SK-N-SH treated with all-trans-retinoic acid at 6 μM for 48 hours (cell line): ENCODE data around the gene GNL1.
"Not testable (repeated sequence)": the region's sequence is repeated elsewhere in the genome, so short reads cannot be mapped to it uniquely, and the experiment has no call there.

Experiments
- ATAC-seq: fragments of 200-7000 bp; cut with Tn5 transposase; 3 replicates; pipeline ENCODE4 v1.9.1; 2020; ENCODE audit warnings: mild to moderate bottlenecking, moderate library complexity
- ARNTL ChIP-seq: fragments of 450-650 bp; formaldehyde crosslinking; IDR thresholded peaks from 2 replicates; pipeline ENCODE4 v1.5.0; 2020; ENCODE audit warnings: low read depth, mild to moderate bottlenecking, moderate library complexity, borderline replicate concordance
- CREB5 ChIP-seq: fragments of 250-450 bp; sonication (Bioruptor Pico); IDR thresholded peaks from 2 replicates; pipeline ENCODE4 v1.5.1; 2020; ENCODE audit warnings: low read depth, mild to moderate bottlenecking, moderate library complexity
- CSDC2 ChIP-seq: fragments of 250-450 bp; sonication (Bioruptor Pico); IDR thresholded peaks from 2 replicates; pipeline ENCODE4 v1.5.0; 2020; ENCODE audit warnings: mild to moderate bottlenecking, moderate library complexity
- ESRRG ChIP-seq: fragments of 250-450 bp; sonication (Bioruptor Pico); IDR thresholded peaks from 2 replicates; pipeline ENCODE4 v1.6.1; 2021; ENCODE audit warnings: mild to moderate bottlenecking
- GLIS3 ChIP-seq: fragments of 250-450 bp; sonication (Bioruptor Pico); IDR thresholded peaks from 2 replicates; pipeline ENCODE4 v1.5.0; 2020; ENCODE audit warnings: mild to moderate bottlenecking, moderate library complexity
- ISL1 ChIP-seq: fragments of 250-450 bp; sonication (Bioruptor Pico); IDR thresholded peaks from 2 replicates; pipeline ENCODE4 v2.1.2; 2022; ENCODE audit warnings: mild to moderate bottlenecking, moderate library complexity
- OSR1 ChIP-seq: fragments of 250-450 bp; sonication (Bioruptor Pico); IDR thresholded peaks from 2 replicates; pipeline ENCODE4 v1.8.0; 2022; ENCODE audit warnings: moderate library complexity, mild to moderate bottlenecking, inconsistent platforms
- PPARA ChIP-seq: fragments of 250-450 bp; sonication (Bioruptor Pico); IDR thresholded peaks from 2 replicates; pipeline ENCODE4 v1.5.0; 2020; ENCODE audit warnings: mild to moderate bottlenecking, borderline replicate concordance
- RARB ChIP-seq: fragments of 250-450 bp; sonication (Bioruptor Pico); IDR thresholded peaks from 2 replicates; pipeline ENCODE4 v1.8.0; 2021; ENCODE audit warnings: mild to moderate bottlenecking, moderate library complexity
- SNAI2 ChIP-seq: fragments of 250-450 bp; sonication (Bioruptor Pico); IDR thresholded peaks from 2 replicates; pipeline ENCODE4 v1.5.0; 2020; ENCODE audit warnings: mild to moderate bottlenecking, moderate library complexity
- TCF4 ChIP-seq: fragments of 250-450 bp; sonication (Bioruptor Pico); IDR thresholded peaks from 2 replicates; pipeline ENCODE4 v1.8.0; 2021; ENCODE audit warnings: mild to moderate bottlenecking, moderate library complexity, borderline replicate concordance
- TOX ChIP-seq: fragments of 250-450 bp; sonication (Bioruptor Pico); IDR thresholded peaks from 2 replicates; pipeline ENCODE4 v1.8.0; 2021; ENCODE audit warnings: mild to moderate bottlenecking, moderate library complexity, borderline replicate concordance
- ZC3H10 ChIP-seq: fragments of 250-450 bp; sonication (Bioruptor Pico); IDR thresholded peaks from 2 replicates; pipeline ENCODE4 v1.5.1; 2021; ENCODE audit warnings: mild to moderate bottlenecking, moderate library complexity
- ZFP3 ChIP-seq: fragments of 250-450 bp; sonication (Bioruptor Pico); IDR thresholded peaks from 2 replicates; pipeline ENCODE4 v1.5.0; 2020; ENCODE audit warnings: mild to moderate bottlenecking, moderate library complexity
- ZFP30 ChIP-seq: fragments of 450-650 bp; formaldehyde crosslinking; IDR thresholded peaks from 2 replicates; pipeline ENCODE4 v1.5.0; 2022; ENCODE audit warnings: mild to moderate bottlenecking, moderate library complexity
- ZNF565 ChIP-seq: fragments of 450-650 bp; formaldehyde crosslinking; conservative IDR thresholded peaks from 2 replicates; pipeline ENCODE4 v1.5.0; 2020; ENCODE audit warnings: low read depth, mild to moderate bottlenecking, moderate library complexity
- ZNF70 ChIP-seq: fragments of 450-650 bp; formaldehyde crosslinking; IDR thresholded peaks from 2 replicates; pipeline ENCODE4 v1.5.0; 2020; ENCODE audit warnings: mild to moderate bottlenecking, moderate library complexity
- TF ChIP-seq, protein P1 (sequence below): fragments of 250-450 bp; sonication (Bioruptor Pico); IDR thresholded peaks from 2 replicates; pipeline ENCODE4 v1.5.0; 2020; ENCODE audit warnings: mild to moderate bottlenecking, moderate library complexity
- TF ChIP-seq, protein P2 (sequence below): fragments of 250-450 bp; sonication (Bioruptor Pico); IDR thresholded peaks from 2 replicates; pipeline ENCODE4 v1.8.0; 2021; ENCODE audit warnings: low read depth, mild to moderate bottlenecking, moderate library complexity, borderline replicate concordance
- TF ChIP-seq, protein P3 (sequence below): fragments of 250-450 bp; sonication (Bioruptor Pico); IDR thresholded peaks from 2 replicates; pipeline ENCODE4 v1.8.0; 2020; ENCODE audit warnings: mild to moderate bottlenecking, moderate library complexity, borderline replicate concordance
- TF ChIP-seq, protein P4 (sequence below): fragments of 250-450 bp; sonication (Bioruptor Pico); IDR thresholded peaks from 2 replicates; pipeline ENCODE4 v1.5.1; 2021; ENCODE audit warnings: mild to moderate bottlenecking, moderate library complexity

The GNL1 gene

DNA sequence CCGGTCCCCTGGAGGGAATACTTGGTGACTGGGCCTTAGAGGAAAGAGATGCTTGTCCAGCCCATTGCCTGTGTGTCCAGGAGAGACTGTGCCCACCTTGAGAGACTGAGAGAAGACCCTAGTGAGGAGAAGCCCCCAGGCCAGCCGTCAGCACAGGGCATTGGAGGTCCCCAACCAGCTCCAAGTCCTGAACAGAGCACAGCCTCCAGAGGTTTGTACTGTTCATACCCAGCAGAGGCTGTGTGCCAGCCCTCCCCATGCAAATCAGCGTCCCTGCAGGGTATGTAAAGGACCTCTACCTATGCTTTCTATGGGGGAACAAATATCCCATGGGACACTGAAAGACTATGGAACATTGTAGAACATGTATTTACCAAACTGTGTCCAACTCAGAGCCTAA, 58.6 kb downstream of the GNL1 start:
- TF ChIP-seq, protein P1, sequence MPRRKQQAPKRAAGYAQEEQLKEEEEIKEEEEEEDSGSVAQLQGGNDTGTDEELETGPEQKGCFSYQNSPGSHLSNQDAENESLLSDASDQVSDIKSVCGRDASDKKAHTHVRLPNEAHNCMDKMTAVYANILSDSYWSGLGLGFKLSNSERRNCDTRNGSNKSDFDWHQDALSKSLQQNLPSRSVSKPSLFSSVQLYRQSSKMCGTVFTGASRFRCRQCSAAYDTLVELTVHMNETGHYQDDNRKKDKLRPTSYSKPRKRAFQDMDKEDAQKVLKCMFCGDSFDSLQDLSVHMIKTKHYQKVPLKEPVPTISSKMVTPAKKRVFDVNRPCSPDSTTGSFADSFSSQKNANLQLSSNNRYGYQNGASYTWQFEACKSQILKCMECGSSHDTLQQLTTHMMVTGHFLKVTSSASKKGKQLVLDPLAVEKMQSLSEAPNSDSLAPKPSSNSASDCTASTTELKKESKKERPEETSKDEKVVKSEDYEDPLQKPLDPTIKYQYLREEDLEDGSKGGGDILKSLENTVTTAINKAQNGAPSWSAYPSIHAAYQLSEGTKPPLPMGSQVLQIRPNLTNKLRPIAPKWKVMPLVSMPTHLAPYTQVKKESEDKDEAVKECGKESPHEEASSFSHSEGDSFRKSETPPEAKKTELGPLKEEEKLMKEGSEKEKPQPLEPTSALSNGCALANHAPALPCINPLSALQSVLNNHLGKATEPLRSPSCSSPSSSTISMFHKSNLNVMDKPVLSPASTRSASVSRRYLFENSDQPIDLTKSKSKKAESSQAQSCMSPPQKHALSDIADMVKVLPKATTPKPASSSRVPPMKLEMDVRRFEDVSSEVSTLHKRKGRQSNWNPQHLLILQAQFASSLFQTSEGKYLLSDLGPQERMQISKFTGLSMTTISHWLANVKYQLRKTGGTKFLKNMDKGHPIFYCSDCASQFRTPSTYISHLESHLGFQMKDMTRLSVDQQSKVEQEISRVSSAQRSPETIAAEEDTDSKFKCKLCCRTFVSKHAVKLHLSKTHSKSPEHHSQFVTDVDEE (CRISPR knock-in tag): no peak
- TF ChIP-seq SNAI2 (CRISPR knock-in tag) (no peak), GLIS3 (no peak), CREB5 (CRISPR knock-in tag) (no peak), ISL1 (no peak), CSDC2 (no peak), ARNTL (CRISPR knock-in tag) (no peak), TOX (no peak), ZNF70 (no peak), PPARA (CRISPR knock-in tag) (no peak), RARB (CRISPR knock-in tag) (no peak), ZNF565 (CRISPR knock-in tag) (no peak)
- TF ChIP-seq, protein P2, sequence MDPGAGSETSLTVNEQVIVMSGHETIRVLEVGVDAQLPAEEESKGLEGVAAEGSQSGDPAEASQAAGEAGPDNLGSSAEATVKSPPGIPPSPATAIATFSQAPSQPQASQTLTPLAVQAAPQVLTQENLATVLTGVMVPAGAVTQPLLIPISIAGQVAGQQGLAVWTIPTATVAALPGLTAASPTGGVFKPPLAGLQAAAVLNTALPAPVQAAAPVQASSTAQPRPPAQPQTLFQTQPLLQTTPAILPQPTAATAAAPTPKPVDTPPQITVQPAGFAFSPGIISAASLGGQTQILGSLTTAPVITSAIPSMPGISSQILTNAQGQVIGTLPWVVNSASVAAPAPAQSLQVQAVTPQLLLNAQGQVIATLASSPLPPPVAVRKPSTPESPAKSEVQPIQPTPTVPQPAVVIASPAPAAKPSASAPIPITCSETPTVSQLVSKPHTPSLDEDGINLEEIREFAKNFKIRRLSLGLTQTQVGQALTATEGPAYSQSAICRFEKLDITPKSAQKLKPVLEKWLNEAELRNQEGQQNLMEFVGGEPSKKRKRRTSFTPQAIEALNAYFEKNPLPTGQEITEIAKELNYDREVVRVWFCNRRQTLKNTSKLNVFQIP: no peak
- TF ChIP-seq, protein P3, sequence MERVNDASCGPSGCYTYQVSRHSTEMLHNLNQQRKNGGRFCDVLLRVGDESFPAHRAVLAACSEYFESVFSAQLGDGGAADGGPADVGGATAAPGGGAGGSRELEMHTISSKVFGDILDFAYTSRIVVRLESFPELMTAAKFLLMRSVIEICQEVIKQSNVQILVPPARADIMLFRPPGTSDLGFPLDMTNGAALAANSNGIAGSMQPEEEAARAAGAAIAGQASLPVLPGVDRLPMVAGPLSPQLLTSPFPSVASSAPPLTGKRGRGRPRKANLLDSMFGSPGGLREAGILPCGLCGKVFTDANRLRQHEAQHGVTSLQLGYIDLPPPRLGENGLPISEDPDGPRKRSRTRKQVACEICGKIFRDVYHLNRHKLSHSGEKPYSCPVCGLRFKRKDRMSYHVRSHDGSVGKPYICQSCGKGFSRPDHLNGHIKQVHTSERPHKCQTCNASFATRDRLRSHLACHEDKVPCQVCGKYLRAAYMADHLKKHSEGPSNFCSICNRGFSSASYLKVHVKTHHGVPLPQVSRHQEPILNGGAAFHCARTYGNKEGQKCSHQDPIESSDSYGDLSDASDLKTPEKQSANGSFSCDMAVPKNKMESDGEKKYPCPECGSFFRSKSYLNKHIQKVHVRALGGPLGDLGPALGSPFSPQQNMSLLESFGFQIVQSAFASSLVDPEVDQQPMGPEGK (CRISPR knock-in tag): no peak
- ATAC-seq: no peak

GRCh38 chr6:30497261-30497599, 59.1 kb downstream of the GNL1 start:
- not testable (repeated sequence) for ATAC-seq

DNA sequence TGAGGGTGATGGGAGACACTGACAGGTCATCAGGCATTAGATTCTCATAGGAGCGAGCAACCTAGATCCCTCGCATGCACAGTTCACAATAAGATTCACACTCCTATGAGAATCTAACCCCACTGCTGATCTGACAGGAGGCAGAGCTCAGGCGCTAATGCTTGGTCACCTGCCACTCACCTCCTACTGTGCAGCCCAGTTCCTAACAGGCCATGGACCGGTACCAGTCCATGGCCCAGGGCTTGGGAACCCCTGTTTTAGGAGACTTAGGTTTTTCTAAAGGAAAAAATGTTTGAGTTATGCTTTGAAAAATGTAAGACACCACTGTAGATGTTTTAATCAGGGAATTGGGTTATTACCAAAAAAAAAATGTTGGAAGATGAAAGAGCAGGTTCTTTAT, 60.3 kb downstream of the GNL1 start:
- ATAC-seq: no peak
- TF ChIP-seq SNAI2 (CRISPR knock-in tag): no peak
- TF ChIP-seq GLIS3: no peak
- TF ChIP-seq ZFP3 (CRISPR knock-in tag): no peak
- TF ChIP-seq ZC3H10 (CRISPR knock-in tag): no peak
- TF ChIP-seq ARNTL (CRISPR knock-in tag): no peak
- no peak for TF ChIP-seq ESRRG (CRISPR knock-in tag)
- no peak for TF ChIP-seq TCF4
- TF ChIP-seq ZNF70: no peak
- no peak for TF ChIP-seq CSDC2
- TF ChIP-seq, protein P2: no peak
- TF ChIP-seq, protein P4, sequence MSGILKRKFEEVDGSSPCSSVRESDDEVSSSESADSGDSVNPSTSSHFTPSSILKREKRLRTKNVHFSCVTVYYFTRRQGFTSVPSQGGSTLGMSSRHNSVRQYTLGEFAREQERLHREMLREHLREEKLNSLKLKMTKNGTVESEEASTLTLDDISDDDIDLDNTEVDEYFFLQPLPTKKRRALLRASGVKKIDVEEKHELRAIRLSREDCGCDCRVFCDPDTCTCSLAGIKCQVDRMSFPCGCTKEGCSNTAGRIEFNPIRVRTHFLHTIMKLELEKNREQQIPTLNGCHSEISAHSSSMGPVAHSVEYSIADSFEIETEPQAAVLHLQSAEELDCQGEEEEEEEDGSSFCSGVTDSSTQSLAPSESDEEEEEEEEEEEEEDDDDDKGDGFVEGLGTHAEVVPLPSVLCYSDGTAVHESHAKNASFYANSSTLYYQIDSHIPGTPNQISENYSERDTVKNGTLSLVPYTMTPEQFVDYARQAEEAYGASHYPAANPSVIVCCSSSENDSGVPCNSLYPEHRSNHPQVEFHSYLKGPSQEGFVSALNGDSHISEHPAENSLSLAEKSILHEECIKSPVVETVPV (CRISPR knock-in tag): no peak
- no peak for TF ChIP-seq ZFP30
- TF ChIP-seq CREB5 (CRISPR knock-in tag): no peak
- TF ChIP-seq PPARA (CRISPR knock-in tag): no peak
- no peak for TF ChIP-seq OSR1 (CRISPR knock-in tag)
- TF ChIP-seq, protein P1 (CRISPR knock-in tag): no peak

- ATAC-seq: not testable (repeated sequence)
Measured at GRCh38 chr6:30495060-30495459, 61.2 kb downstream of the GNL1 start.
